SK-N-SH (cell line): ENCODE data around the gene FHOD3. TPM values are rescaled to one million over a fixed set of nuclear protein-coding genes. Genes with fewer than 3 reads are reported as not detected.

Source experiments
- CTCF ChIA-PET: fragments of 300-600, 350-600 bp; formaldehyde crosslinking; extraction: SDS; loops from one replicate; lab custom pipeline; 2021; lab: Yijun Ruan, JAX
- POLR2A ChIA-PET: fragments of 350-600 bp; sonication (Branson Sonifier 250); formaldehyde crosslinking; extraction: SDS; loops from one replicate; lab custom pipeline; 2020; ENCODE audit warnings: antibody characterized with exemption, inconsistent platforms; lab: Yijun Ruan, JAX
- DNase-seq: peaks from one replicate; pipeline ENCODE4 v3.0.0; 2012
- H2AFZ ChIP-seq: fragments of 200-600 bp; sonication (generic); 2 replicates; pipeline ENCODE4 v1.8.1; 2016; ENCODE audit warnings: antibody characterized with exemption, mild to moderate bottlenecking, low read depth
- H3F3A ChIP-seq: fragments of 200-600 bp; sonication (generic); replicated peaks from 2 replicates; pipeline ENCODE3; 2016; ENCODE audit warnings: antibody characterized with exemption, mild to moderate bottlenecking; ENCODE audit not compliant: insufficient read depth
- H3K27ac ChIP-seq, 2 experiments: fragments of 200-500 bp in 1 of 2; fragments of 200-600 bp in 1 of 2; sonication (Bioruptor generic) in 1 of 2; sonication (generic), shearing (Covaris generic) in 1 of 2; 2 replicates each; pipeline versions ENCODE4 v1.5.1 to v1.6.1; 2014 to 2016; ENCODE audit warnings: low read depth in 2 of 2, inconsistent platforms in 1 of 2, low read length in 1 of 2, mild to moderate bottlenecking in 1 of 2, mixed read lengths in 1 of 2
- H3K27me3 ChIP-seq: fragments of 200-600 bp; sonication (generic), shearing (Covaris generic); 2 replicates; pipeline ENCODE4 v1.6.1; 2016; ENCODE audit warnings: mixed run types; ENCODE audit not compliant: insufficient read depth
- H3K36me3 ChIP-seq, 2 experiments: fragments of 200-500 bp in 1 of 2; fragments of 200-600 bp in 1 of 2; sonication (Bioruptor generic) in 1 of 2; sonication (generic) in 1 of 2; replicated peaks in 1 of 2; 2 replicates each; pipeline versions ENCODE3 to v1.5.1; 2014 to 2016; ENCODE audit warnings: low read length in 1 of 2, mild to moderate bottlenecking in 1 of 2; ENCODE audit not compliant: insufficient read depth in 2 of 2, control insufficient read depth in 1 of 2
- H3K4me1 ChIP-seq, 2 experiments: fragments of 200-500 bp in 1 of 2; fragments of 200-600 bp in 1 of 2; sonication (Bioruptor generic) in 1 of 2; sonication (generic), shearing (Covaris generic) in 1 of 2; 2 replicates each; pipeline versions ENCODE4 v1.5.1 to v1.6.1; 2014 to 2016; ENCODE audit warnings: low read depth in 1 of 2, low read length in 1 of 2, mixed run types in 1 of 2; ENCODE audit not compliant: insufficient read depth in 2 of 2, control insufficient read depth in 1 of 2
- H3K4me2 ChIP-seq: fragments of 200-600 bp; sonication (generic), shearing (Covaris generic); 2 replicates; pipeline ENCODE4 v1.6.1; 2017; ENCODE audit warnings: mixed run types
- H3K4me3 ChIP-seq, 2 experiments: fragments of 200-500 bp in 1 of 2; fragments of 200-600 bp in 1 of 2; sonication (Bioruptor generic) in 1 of 2; sonication (generic), shearing (Covaris generic) in 1 of 2; 2 replicates each; pipeline versions ENCODE4 v1.5.1 to v1.8.1; 2014 to 2016; ENCODE audit warnings: low read depth in 2 of 2, inconsistent platforms in 1 of 2, low read length in 1 of 2, mild to moderate bottlenecking in 1 of 2, mixed read lengths in 1 of 2, moderate library complexity in 1 of 2
- H3K79me2 ChIP-seq: fragments of 200-600 bp; sonication (generic); 2 replicates; pipeline ENCODE4 v1.8.1; 2017; ENCODE audit warnings: mild to moderate bottlenecking; ENCODE audit not compliant: insufficient read depth
- H3K9ac ChIP-seq: fragments of 200-600 bp; sonication (generic); 2 replicates; pipeline ENCODE4 v1.6.1; 2017; ENCODE audit warnings: mixed run types
- H3K9me2 ChIP-seq: fragments of 200-600 bp; sonication (generic); 2 replicates; pipeline ENCODE4 v1.6.1; 2017; ENCODE audit warnings: mixed run types
- H3K9me3 ChIP-seq: fragments of 200-600 bp; sonication (generic); 2 replicates; pipeline ENCODE4 v1.6.1; 2017; ENCODE audit warnings: mixed run types, mild to moderate bottlenecking, moderate library complexity
- H4K20me1 ChIP-seq: fragments of 200-600 bp; sonication (generic); 2 replicates; pipeline ENCODE4 v1.6.1; 2017; ENCODE audit warnings: mild to moderate bottlenecking, mixed run types; ENCODE audit not compliant: insufficient read depth
- CHD2 ChIP-seq: fragments of 150-350 bp; IDR thresholded peaks from 2 replicates; pipeline ENCODE4 v1.6.1; 2018; ENCODE audit warnings: low read length; ENCODE audit not compliant: partially characterized antibody
- ELF1 ChIP-seq: IDR thresholded peaks from 2 replicates; pipeline ENCODE4 v1.4.0; 2012
- EP300 ChIP-seq, 2 experiments: IDR thresholded peaks; 2 replicates each; pipeline versions ENCODE4 v1.4.0 to v1.6.1; 2012; ENCODE audit warnings: borderline replicate concordance in 1 of 2, low read depth in 1 of 2, low read length in 1 of 2
- FOXJ3 ChIP-seq: sonication (generic); formaldehyde crosslinking; IDR thresholded peaks from 2 replicates; pipeline ENCODE4 v1.5.1; 2020; ENCODE audit warnings: mild to moderate bottlenecking, missing genetic modification reagents
- JUND ChIP-seq: IDR thresholded peaks from 2 replicates; pipeline ENCODE4 v1.4.0; 2012
- MEF2A ChIP-seq: IDR thresholded peaks from 2 replicates; pipeline ENCODE4 v1.4.0; 2012; ENCODE audit warnings: low read depth, borderline replicate concordance
- MXI1 ChIP-seq: IDR thresholded peaks from 2 replicates; pipeline ENCODE4 v1.6.1; 2012; ENCODE audit warnings: mild to moderate bottlenecking, low read depth, low read length, improper control_type of control experiment
- NRF1 ChIP-seq: IDR thresholded peaks from 2 replicates; pipeline ENCODE4 v1.6.1; 2012; ENCODE audit warnings: low read depth, mild to moderate bottlenecking, low read length
- POLR2AphosphoS5 ChIP-seq: IDR thresholded peaks from 2 replicates; pipeline ENCODE4 v1.6.1; 2012; ENCODE audit warnings: low read depth, low read length
- RAD21 ChIP-seq: IDR thresholded peaks from 2 replicates; pipeline ENCODE4 v1.6.1; 2012; ENCODE audit warnings: mild to moderate bottlenecking, low read length
- RCOR1 ChIP-seq: fragments of 150-350 bp; IDR thresholded peaks from 2 replicates; pipeline ENCODE4 v1.6.1; 2017; ENCODE audit warnings: antibody characterized with exemption, low read length
- RXRA ChIP-seq: IDR thresholded peaks from 2 replicates; pipeline ENCODE4 v1.4.0; 2012; ENCODE audit warnings: low read depth, mild to moderate bottlenecking, borderline replicate concordance
- SIN3A ChIP-seq: IDR thresholded peaks from 2 replicates; pipeline ENCODE4 v1.6.1; 2012; ENCODE audit warnings: low read depth, mild to moderate bottlenecking, low read length, moderate library complexity, borderline replicate concordance
- SMC3 ChIP-seq: IDR thresholded peaks from 2 replicates; pipeline ENCODE4 v1.6.1; 2012; ENCODE audit warnings: low read depth, low read length, improper control_type of control experiment
- TEAD4 ChIP-seq: IDR thresholded peaks from 2 replicates; pipeline ENCODE4 v1.4.0; 2012; ENCODE audit warnings: mild to moderate bottlenecking, borderline replicate concordance; ENCODE audit not compliant: insufficient read depth
- YY1 ChIP-seq: IDR thresholded peaks from 2 replicates; pipeline ENCODE4 v1.4.0; 2012; ENCODE audit warnings: low read depth, mild to moderate bottlenecking
- WGBS: methylation state at CpG from one replicate; pipeline ENCODE4 v1.1.6; 2017; ENCODE audit warnings: low lambda C conversion rate; 5-methylcytosine and 5-hydroxymethylcytosine counted together
- polyA plus RNA-seq, 3 experiments: library from polyadenylated mRNA; depleted of rRNA; stranded (reverse); fragments of >200 nt; gene quantifications; 2 replicates each; pipeline ENCODE4 v1.2.3, GENCODE V29; 2012
- TF ChIP-seq, protein P1 (sequence below): IDR thresholded peaks from 2 replicates; pipeline ENCODE4 v1.4.0; 2012; ENCODE audit warnings: low read depth, borderline replicate concordance
- TF ChIP-seq, protein P2 (sequence below): IDR thresholded peaks from 2 replicates; pipeline ENCODE4 v1.6.1; 2012; ENCODE audit warnings: mild to moderate bottlenecking, low read depth, low read length, moderate library complexity
- TF ChIP-seq, protein P3 (sequence below): IDR thresholded peaks from 2 replicates; pipeline ENCODE4; 2012
- TF ChIP-seq, protein P4 (sequence below): IDR thresholded peaks from 2 replicates; pipeline ENCODE4 v1.4.0; 2012; ENCODE audit warnings: low read depth, borderline replicate concordance
- TF ChIP-seq, protein P5 (sequence below): IDR thresholded peaks from 2 replicates; pipeline ENCODE4 v1.4.0; 2012; ENCODE audit warnings: low read depth

FHOD3 gene
- polyA plus RNA-seq, 1 of the 3 experiments (the other 2 are of a cell fraction), result 10.9 TPM

DNA sequence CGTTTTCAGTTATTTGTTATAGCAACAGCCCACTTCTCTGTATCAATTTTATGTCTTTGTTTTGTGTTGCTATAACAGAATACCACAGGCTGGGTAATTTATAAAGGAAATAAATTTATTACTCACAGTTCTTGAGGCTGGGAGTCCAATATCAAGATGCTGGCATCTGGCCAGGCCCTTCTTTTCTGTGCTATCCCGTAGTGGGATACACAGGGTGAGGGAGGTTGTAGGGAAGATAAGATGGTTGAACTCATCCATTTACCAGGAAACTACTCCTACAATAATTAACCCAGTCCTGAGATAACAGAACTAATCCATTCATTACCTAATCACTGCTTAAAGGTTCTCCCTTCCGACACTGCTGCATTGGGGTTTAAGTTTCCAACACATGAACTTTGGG lies 310.6 kb downstream of the FHOD3 start:
- Histone ChIP-seq H3K36me3 (peaks cover 0 to 10% of the 10 kb centered on the region in 2 experiments), H3K27ac (no peak overlapping the region), H3K27me3 (no peaks in the 10 kb centered on the region), H3K4me1 (no peaks in the 10 kb centered on the region; a peak in 1 of 4 replicates), H3K4me3 (no peak overlapping the region), H3K9ac (no peak overlapping the region), H4K20me1 (no peaks in the 10 kb centered on the region), H2AFZ (no peak overlapping the region), H3K4me2 (no peak overlapping the region)
- WGBS, result 68% methylated on average over 3 of the region's 3 CpGs
- DNase-seq, result no peak
- CTCF ChIA-PET, result no interaction called here
- no peak for TF ChIP-seq ELF1
- no peak for TF ChIP-seq MXI1
- TF ChIP-seq, protein P1, sequence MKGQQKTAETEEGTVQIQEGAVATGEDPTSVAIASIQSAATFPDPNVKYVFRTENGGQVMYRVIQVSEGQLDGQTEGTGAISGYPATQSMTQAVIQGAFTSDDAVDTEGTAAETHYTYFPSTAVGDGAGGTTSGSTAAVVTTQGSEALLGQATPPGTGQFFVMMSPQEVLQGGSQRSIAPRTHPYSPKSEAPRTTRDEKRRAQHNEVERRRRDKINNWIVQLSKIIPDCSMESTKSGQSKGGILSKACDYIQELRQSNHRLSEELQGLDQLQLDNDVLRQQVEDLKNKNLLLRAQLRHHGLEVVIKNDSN, result no peak
- no peak for TF ChIP-seq YY1
- no peak for TF ChIP-seq MEF2A
- no peak for TF ChIP-seq NRF1
- no peak for TF ChIP-seq RAD21
- TF ChIP-seq, protein P2, sequence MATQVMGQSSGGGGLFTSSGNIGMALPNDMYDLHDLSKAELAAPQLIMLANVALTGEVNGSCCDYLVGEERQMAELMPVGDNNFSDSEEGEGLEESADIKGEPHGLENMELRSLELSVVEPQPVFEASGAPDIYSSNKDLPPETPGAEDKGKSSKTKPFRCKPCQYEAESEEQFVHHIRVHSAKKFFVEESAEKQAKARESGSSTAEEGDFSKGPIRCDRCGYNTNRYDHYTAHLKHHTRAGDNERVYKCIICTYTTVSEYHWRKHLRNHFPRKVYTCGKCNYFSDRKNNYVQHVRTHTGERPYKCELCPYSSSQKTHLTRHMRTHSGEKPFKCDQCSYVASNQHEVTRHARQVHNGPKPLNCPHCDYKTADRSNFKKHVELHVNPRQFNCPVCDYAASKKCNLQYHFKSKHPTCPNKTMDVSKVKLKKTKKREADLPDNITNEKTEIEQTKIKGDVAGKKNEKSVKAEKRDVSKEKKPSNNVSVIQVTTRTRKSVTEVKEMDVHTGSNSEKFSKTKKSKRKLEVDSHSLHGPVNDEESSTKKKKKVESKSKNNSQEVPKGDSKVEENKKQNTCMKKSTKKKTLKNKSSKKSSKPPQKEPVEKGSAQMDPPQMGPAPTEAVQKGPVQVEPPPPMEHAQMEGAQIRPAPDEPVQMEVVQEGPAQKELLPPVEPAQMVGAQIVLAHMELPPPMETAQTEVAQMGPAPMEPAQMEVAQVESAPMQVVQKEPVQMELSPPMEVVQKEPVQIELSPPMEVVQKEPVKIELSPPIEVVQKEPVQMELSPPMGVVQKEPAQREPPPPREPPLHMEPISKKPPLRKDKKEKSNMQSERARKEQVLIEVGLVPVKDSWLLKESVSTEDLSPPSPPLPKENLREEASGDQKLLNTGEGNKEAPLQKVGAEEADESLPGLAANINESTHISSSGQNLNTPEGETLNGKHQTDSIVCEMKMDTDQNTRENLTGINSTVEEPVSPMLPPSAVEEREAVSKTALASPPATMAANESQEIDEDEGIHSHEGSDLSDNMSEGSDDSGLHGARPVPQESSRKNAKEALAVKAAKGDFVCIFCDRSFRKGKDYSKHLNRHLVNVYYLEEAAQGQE, result no peak
- TF ChIP-seq, protein P3, sequence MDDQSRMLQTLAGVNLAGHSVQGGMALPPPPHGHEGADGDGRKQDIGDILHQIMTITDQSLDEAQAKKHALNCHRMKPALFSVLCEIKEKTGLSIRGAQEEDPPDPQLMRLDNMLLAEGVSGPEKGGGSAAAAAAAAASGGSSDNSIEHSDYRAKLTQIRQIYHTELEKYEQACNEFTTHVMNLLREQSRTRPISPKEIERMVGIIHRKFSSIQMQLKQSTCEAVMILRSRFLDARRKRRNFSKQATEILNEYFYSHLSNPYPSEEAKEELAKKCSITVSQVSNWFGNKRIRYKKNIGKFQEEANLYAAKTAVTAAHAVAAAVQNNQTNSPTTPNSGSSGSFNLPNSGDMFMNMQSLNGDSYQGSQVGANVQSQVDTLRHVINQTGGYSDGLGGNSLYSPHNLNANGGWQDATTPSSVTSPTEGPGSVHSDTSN, result no peak
- no peak for TF ChIP-seq CHD2
- TF ChIP-seq EP300 (IDR thresholded peaks at IDR 0.05; ENCODE audit: borderline replicate concordance in 1 of 2, low read depth in 1 of 2, low read length in 1 of 2), result no peak
- TF ChIP-seq TEAD4, result no peak
- TF ChIP-seq RXRA, result no peak
- TF ChIP-seq JUND, result no peak
- TF ChIP-seq, all 33 proteins: peak for 0
- Histone ChIP-seq H3F3A (no peaks in the 10 kb centered on the region), H3K9me3 (no peaks in the 10 kb centered on the region), H3K79me2 (no peaks in the 10 kb centered on the region), H3K9me2 (no peaks in the 10 kb centered on the region)
- POLR2A ChIA-PET, result no interaction called here

DNA sequence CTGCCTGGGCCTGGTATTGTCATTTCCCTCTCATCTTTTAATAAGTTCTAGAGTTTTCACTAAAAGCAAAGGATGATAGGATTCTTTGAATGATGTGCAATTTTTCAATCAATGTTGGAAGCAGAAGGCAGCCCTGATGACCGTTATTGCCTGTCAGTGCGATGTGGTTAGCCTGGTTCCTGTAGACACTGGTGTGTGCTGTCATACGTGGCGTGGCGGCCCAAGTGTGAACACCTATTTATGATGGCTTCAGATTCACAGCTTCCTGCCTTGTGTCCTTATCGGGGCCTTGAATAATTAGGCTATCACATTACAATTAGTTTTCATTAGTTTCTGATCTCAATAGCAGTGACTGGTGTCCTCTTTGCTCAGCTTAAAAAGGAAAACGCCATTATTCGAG lies 312.7 kb downstream of the FHOD3 start:
- H3K27me3 ChIP-seq, result no peaks in the 10 kb centered on the region
- no peak overlapping the region for H3K4me3 ChIP-seq
- H3K9me2 ChIP-seq, result no peaks in the 10 kb centered on the region
- no peak overlapping the region for H3K4me2 ChIP-seq
- H4K20me1 ChIP-seq, result no peaks in the 10 kb centered on the region
- H3K36me3 ChIP-seq, result peaks cover 0 to 9% of the 10 kb centered on the region in 2 experiments
- no peaks in the 10 kb centered on the region; a peak in 1 of 4 replicates for H3K4me1 ChIP-seq
- ChIA-PET CTCF (no interaction called here), POLR2A (no interaction called here)
- 90% methylated on average over 8 of the region's 8 CpGs for WGBS
- no peaks in the 10 kb centered on the region for H3F3A ChIP-seq
- H3K27ac ChIP-seq, result no peak overlapping the region
- no peak overlapping the region for H3K9ac ChIP-seq
- DNase-seq, result no peak
- H2AFZ ChIP-seq, result no peak overlapping the region
- H3K9me3 ChIP-seq, result no peaks in the 10 kb centered on the region
- H3K79me2 ChIP-seq, result no peaks in the 10 kb centered on the region
- TF ChIP-seq, protein P4, sequence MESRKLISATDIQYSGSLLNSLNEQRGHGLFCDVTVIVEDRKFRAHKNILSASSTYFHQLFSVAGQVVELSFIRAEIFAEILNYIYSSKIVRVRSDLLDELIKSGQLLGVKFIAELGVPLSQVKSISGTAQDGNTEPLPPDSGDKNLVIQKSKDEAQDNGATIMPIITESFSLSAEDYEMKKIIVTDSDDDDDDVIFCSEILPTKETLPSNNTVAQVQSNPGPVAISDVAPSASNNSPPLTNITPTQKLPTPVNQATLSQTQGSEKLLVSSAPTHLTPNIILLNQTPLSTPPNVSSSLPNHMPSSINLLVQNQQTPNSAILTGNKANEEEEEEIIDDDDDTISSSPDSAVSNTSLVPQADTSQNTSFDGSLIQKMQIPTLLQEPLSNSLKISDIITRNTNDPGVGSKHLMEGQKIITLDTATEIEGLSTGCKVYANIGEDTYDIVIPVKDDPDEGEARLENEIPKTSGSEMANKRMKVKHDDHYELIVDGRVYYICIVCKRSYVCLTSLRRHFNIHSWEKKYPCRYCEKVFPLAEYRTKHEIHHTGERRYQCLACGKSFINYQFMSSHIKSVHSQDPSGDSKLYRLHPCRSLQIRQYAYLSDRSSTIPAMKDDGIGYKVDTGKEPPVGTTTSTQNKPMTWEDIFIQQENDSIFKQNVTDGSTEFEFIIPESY, result no peak
- no peak for TF ChIP-seq POLR2AphosphoS5
- TF ChIP-seq, protein P1, result no peak
- no peak for TF ChIP-seq FOXJ3 (CRISPR knock-in tag)
- no peak for TF ChIP-seq SIN3A
- TF ChIP-seq MXI1, result no peak
- no peak for TF ChIP-seq SMC3
- TF ChIP-seq, protein P5, sequence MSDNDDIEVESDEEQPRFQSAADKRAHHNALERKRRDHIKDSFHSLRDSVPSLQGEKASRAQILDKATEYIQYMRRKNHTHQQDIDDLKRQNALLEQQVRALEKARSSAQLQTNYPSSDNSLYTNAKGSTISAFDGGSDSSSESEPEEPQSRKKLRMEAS, result no peak
- TF ChIP-seq RCOR1, result no peak
